ENCODE data around the gene SLC30A5.

The SLC30A5 gene

DNA sequence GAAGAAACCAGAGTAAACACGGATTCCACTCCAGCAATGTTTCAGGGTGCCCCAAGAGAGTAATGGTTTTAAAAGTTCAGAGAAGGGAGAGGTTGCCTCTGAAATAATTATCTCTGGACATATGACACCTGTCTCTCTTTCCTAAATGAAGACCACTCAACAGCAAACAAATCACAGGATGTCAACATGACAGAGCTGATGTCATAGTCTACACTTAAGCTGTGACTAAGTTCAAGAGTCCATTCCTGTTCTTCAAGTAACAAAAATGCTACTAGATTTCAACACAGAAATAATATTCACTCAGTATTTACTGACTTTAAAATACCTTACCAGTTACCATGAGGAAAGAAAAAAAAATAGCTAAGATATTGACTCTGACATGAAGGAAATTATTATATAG lies 44.7 kb upstream of the SLC30A5 start:
- TF ChIP-seq EZH2phosphoT487 (IDR thresholded peaks at IDR 0.05; ENCODE audit: low read depth) = no peak
- TF ChIP-seq, protein P1, sequence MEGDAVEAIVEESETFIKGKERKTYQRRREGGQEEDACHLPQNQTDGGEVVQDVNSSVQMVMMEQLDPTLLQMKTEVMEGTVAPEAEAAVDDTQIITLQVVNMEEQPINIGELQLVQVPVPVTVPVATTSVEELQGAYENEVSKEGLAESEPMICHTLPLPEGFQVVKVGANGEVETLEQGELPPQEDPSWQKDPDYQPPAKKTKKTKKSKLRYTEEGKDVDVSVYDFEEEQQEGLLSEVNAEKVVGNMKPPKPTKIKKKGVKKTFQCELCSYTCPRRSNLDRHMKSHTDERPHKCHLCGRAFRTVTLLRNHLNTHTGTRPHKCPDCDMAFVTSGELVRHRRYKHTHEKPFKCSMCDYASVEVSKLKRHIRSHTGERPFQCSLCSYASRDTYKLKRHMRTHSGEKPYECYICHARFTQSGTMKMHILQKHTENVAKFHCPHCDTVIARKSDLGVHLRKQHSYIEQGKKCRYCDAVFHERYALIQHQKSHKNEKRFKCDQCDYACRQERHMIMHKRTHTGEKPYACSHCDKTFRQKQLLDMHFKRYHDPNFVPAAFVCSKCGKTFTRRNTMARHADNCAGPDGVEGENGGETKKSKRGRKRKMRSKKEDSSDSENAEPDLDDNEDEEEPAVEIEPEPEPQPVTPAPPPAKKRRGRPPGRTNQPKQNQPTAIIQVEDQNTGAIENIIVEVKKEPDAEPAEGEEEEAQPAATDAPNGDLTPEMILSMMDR (IDR thresholded peaks at IDR 0.05; ENCODE audit: low read depth, low read length) = no peak
- H4K20me1 ChIP-seq (ENCODE audit: insufficient read depth, low read length) = no peaks in the 10 kb centered on the region
- no peaks in the 10 kb centered on the region for H3K79me2 ChIP-seq (ENCODE audit: low read length)

DNA sequence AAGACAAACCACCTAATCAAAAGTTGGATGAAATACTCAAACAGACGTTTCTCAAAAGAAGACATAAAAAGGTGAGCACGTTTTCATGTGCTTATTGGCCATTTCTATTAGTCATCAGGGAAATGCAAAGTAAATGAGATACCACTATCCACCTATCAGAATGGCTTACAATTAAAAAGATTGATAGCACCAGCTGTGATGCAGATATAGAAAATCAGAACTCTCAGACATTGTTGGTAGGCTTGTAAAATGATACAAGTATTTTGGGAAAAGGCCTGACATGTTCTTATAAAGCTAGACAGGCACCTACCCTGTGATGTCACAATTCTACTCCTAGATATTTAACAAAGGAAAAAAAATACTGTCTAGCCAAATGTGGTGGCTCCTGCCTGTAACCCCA lies 44.0 kb upstream of the SLC30A5 start:
- no peak overlapping the region for H3K4me2 ChIP-seq (ENCODE audit: low read length)
- no peak overlapping the region for H3K4me3 ChIP-seq (ENCODE audit: low read length)
- no peak for TF ChIP-seq EZH2phosphoT487 (IDR thresholded peaks at IDR 0.05; ENCODE audit: low read depth)
- TF ChIP-seq, protein P1 (IDR thresholded peaks at IDR 0.05; ENCODE audit: low read depth, low read length) = no peak
- no peak overlapping the region for H3K27ac ChIP-seq (ENCODE audit: low read length)
- H3K4me1 ChIP-seq (ENCODE audit: low read length) = no peaks in the 10 kb centered on the region
- no peaks in the 10 kb centered on the region for H3K9me3 ChIP-seq (ENCODE audit: insufficient read depth, low read length)
- H3K27me3 ChIP-seq (ENCODE audit: low read depth, low read length) = no peaks in the 10 kb centered on the region; the same call in 1 of the 2 replicates
- no peak overlapping the region for H3K9ac ChIP-seq (ENCODE audit: low read length)
- no peaks in the 10 kb centered on the region for H3K79me2 ChIP-seq (ENCODE audit: low read length)
- H2AFZ ChIP-seq (ENCODE audit: low read depth, low read length) = peak overlapping the region; percentile 65; the same call in 1 of the 2 replicates
- H3K36me3 ChIP-seq (replicated peaks; ENCODE audit: low read depth, low read length) = no peaks in the 10 kb centered on the region
- H4K20me1 ChIP-seq (ENCODE audit: insufficient read depth, low read length) = no peaks in the 10 kb centered on the region

More for the DNA sequence above, 44.7 kb upstream of the SLC30A5 start:
- Histone ChIP-seq H3K27me3 (ENCODE audit: low read depth, low read length) (no peaks in the 10 kb centered on the region; the same call in 1 of the 2 replicates), H2AFZ (ENCODE audit: low read depth, low read length) (no peak overlapping the region), H3K4me3 (ENCODE audit: low read length) (no peak overlapping the region), H3K4me1 (ENCODE audit: low read length) (no peaks in the 10 kb centered on the region), H3K9me3 (ENCODE audit: insufficient read depth, low read length) (no peaks in the 10 kb centered on the region), H3K9ac (ENCODE audit: low read length) (no peak overlapping the region), H3K4me2 (ENCODE audit: low read length) (no peak overlapping the region), H3K27ac (ENCODE audit: low read length) (no peak overlapping the region), H3K36me3 (replicated peaks; ENCODE audit: low read depth, low read length) (no peaks in the 10 kb centered on the region)

DNA sequence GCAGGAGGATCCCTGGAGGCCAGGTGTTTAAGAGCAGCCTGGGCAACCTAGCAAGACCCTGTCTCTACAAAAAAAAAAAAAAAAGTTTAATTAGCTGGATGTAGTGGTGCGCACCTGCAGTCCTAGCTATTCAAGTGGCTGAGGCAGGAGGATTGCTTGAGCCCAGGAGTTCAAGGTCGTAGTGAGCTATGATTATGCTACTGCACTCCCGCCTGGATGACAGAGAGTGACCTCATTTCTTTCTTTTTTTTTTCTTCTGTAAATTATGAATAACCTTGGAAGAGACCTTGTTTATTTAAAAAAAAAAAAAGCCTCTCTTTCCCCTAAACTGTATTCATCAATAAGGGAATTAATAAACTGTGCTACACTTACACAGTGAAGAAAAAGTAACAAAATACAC lies 43.6 kb upstream of the SLC30A5 start:
- Histone ChIP-seq H3K4me2 (ENCODE audit: low read length) (no peak overlapping the region), H3K36me3 (replicated peaks; ENCODE audit: low read depth, low read length) (no peaks in the 10 kb centered on the region), H3K79me2 (ENCODE audit: low read length) (no peaks in the 10 kb centered on the region), H3K4me1 (ENCODE audit: low read length) (no peaks in the 10 kb centered on the region), H3K9ac (ENCODE audit: low read length) (no peak overlapping the region), H3K4me3 (ENCODE audit: low read length) (no peak overlapping the region), H3K9me3 (ENCODE audit: insufficient read depth, low read length) (no peaks in the 10 kb centered on the region), H2AFZ (ENCODE audit: low read depth, low read length) (no peak overlapping the region), H3K27ac (ENCODE audit: low read length) (no peak overlapping the region), H4K20me1 (ENCODE audit: insufficient read depth, low read length) (no peaks in the 10 kb centered on the region), H3K27me3 (ENCODE audit: low read depth, low read length) (no peaks in the 10 kb centered on the region; the same call in 1 of the 2 replicates)
- TF ChIP-seq, protein P1 (IDR thresholded peaks at IDR 0.05; ENCODE audit: low read depth, low read length) = no peak
- TF ChIP-seq EZH2phosphoT487 (IDR thresholded peaks at IDR 0.05; ENCODE audit: low read depth) = no peak

DNA sequence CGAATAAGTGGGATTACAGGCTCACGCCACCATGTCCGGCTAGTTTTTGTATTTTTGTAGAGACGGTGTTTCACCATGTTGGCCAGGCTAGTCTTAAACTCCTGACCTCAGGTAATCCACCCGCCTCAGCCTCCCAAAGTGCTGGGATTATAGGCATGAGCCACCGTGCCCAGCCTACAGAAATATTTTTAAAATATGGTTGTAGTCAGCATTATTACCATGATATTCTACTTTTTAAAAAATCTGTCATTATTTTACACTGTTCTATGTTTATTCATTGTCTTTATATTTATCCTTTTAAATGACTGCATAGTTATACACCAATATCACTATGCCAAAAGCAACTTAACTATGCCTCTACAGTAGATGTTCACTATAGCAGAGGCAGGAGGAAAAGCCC lies 41.6 kb upstream of the SLC30A5 start:
- Histone ChIP-seq H3K4me1 (ENCODE audit: low read length) (no peaks in the 10 kb centered on the region), H3K4me3 (ENCODE audit: low read length) (no peak overlapping the region), H4K20me1 (ENCODE audit: insufficient read depth, low read length) (no peaks in the 10 kb centered on the region), H3K9ac (ENCODE audit: low read length) (no peak overlapping the region), H3K36me3 (replicated peaks; ENCODE audit: low read depth, low read length) (no peaks in the 10 kb centered on the region), H2AFZ (ENCODE audit: low read depth, low read length) (no peak overlapping the region), H3K27me3 (ENCODE audit: low read depth, low read length) (no peaks in the 10 kb centered on the region; the same call in 1 of the 2 replicates), H3K79me2 (ENCODE audit: low read length) (no peaks in the 10 kb centered on the region), H3K9me3 (ENCODE audit: insufficient read depth, low read length) (no peaks in the 10 kb centered on the region), H3K27ac (ENCODE audit: low read length) (no peak overlapping the region), H3K4me2 (ENCODE audit: low read length) (no peak overlapping the region)
- no peak for TF ChIP-seq EZH2phosphoT487 (IDR thresholded peaks at IDR 0.05; ENCODE audit: low read depth)
- TF ChIP-seq, protein P1 (IDR thresholded peaks at IDR 0.05; ENCODE audit: low read depth, low read length) = no peak

Measured in OCI-LY3 (cell line).